CD14-positive monocyte (primary cell): ENCODE data around the gene FBP2. TPM values are rescaled to one million over a fixed set of nuclear protein-coding genes. Genes with fewer than 3 reads are reported as not detected.

Experiments used
- DNase-seq, 3 donors: peaks; one replicate each; pipeline ENCODE4 v3.0.0-alpha.2; 2011 to 2022
- H2AFZ ChIP-seq: 2 replicates; pipeline ENCODE4 v1.6.0; 2012; ENCODE audit warnings: mild to moderate bottlenecking, low read depth, low read length, inconsistent platforms; ENCODE audit not compliant: insufficient read depth, poor library complexity, severe bottlenecking
- H3K27ac ChIP-seq, 2 donors: 1 replicate in 1 of 2; 2 replicates in 1 of 2; pipeline ENCODE4 v1.5.1; 2012 to 2013; ENCODE audit warnings: low read length in 2 of 2, control low read depth in 1 of 2, inconsistent platforms in 1 of 2, low read depth in 1 of 2, mild to moderate bottlenecking in 1 of 2
- H3K27me3 ChIP-seq, 2 donors: one replicate each; pipeline versions ENCODE4 v1.6.0 to v1.6.1; 2011 to 2013; ENCODE audit warnings: low read length in 2 of 2; ENCODE audit not compliant: control insufficient read depth in 2 of 2, insufficient read depth in 2 of 2
- H3K36me3 ChIP-seq, 2 donors: replicated peaks in 1 of 2; 1 replicate in 1 of 2; 2 replicates in 1 of 2; pipeline versions ENCODE4 v1.5.1 to v1.6.1; 2012 to 2013; ENCODE audit warnings: low read length in 2 of 2, control low read depth in 1 of 2, inconsistent platforms in 1 of 2, mild to moderate bottlenecking in 1 of 2; ENCODE audit not compliant: insufficient read depth in 2 of 2, control insufficient read depth in 1 of 2
- H3K4me1 ChIP-seq, 2 donors: 1 replicate in 1 of 2; 2 replicates in 1 of 2; pipeline versions ENCODE4 v1.5.1 to v1.6.1; 2012 to 2013; ENCODE audit warnings: low read length in 2 of 2, control low read depth in 1 of 2, inconsistent platforms in 1 of 2, mild to moderate bottlenecking in 1 of 2, moderate library complexity in 1 of 2; ENCODE audit not compliant: insufficient read depth in 2 of 2, control insufficient read depth in 1 of 2
- H3K4me2 ChIP-seq: replicated peaks from 2 replicates; pipeline ENCODE3; 2012; ENCODE audit warnings: low read length, moderate library complexity, mild to moderate bottlenecking; ENCODE audit not compliant: poor library complexity, severe bottlenecking; ENCODE audit errors: extremely low read depth
- H3K4me3 ChIP-seq, 3 experiments: fragments of 200-600 bp in 1 of 3; sonication (generic) in 1 of 3; replicated peaks in 1 of 3; 1 replicate in 2 of 3; 2 replicates in 1 of 3; pipeline ENCODE4 v1.5.1; 2011 to 2013; ENCODE audit warnings: low read length in 3 of 3, mild to moderate bottlenecking in 3 of 3, control low read depth in 2 of 3, low read depth in 2 of 3, inconsistent platforms in 1 of 3, moderate library complexity in 1 of 3
- H3K79me2 ChIP-seq: 2 replicates; pipeline ENCODE4 v1.6.0; 2012; ENCODE audit warnings: mild to moderate bottlenecking, control low read depth, inconsistent platforms, low read length, moderate library complexity; ENCODE audit not compliant: insufficient read depth
- H3K9ac ChIP-seq: 2 replicates; pipeline ENCODE4 v1.6.0; 2017; ENCODE audit warnings: low read length, mild to moderate bottlenecking; ENCODE audit not compliant: insufficient read depth, poor library complexity, severe bottlenecking
- H3K9me3 ChIP-seq, 2 donors: replicated peaks in 1 of 2; 1 replicate in 1 of 2; 2 replicates in 1 of 2; pipeline versions ENCODE4 v1.5.1 to v1.6.1; 2012 to 2013; ENCODE audit warnings: low read length in 2 of 2, control low read depth in 1 of 2; ENCODE audit not compliant: control insufficient read depth in 1 of 2, insufficient read depth in 1 of 2
- H4K20me1 ChIP-seq: 2 replicates; pipeline ENCODE4 v1.6.0; 2012; ENCODE audit warnings: mild to moderate bottlenecking, low read length, control low read depth, moderate library complexity; ENCODE audit not compliant: insufficient read depth
- H3K27ac Mint-ChIP-seq, 7 donors: one replicate each; pipeline ENCODE4 v1.8.0; 2020; ENCODE audit warnings: mild to moderate bottlenecking in 7 of 7, mixed read lengths in 7 of 7, moderate library complexity in 6 of 7, inconsistent platforms in 2 of 7
- H3K27me3 Mint-ChIP-seq, 3 donors: one replicate each; pipeline ENCODE4 v1.8.0; 2021 to 2022; ENCODE audit warnings: low read depth in 3 of 3, mild to moderate bottlenecking in 3 of 3, mixed read lengths in 3 of 3, moderate library complexity in 3 of 3, inconsistent platforms in 1 of 3
- H3K36me3 Mint-ChIP-seq, 2 donors: one replicate each; pipeline ENCODE4 v1.8.0; 2020; ENCODE audit warnings: mixed read lengths in 2 of 2, inconsistent platforms in 1 of 2, mild to moderate bottlenecking in 1 of 2
- H3K4me1 Mint-ChIP-seq: one replicate; pipeline ENCODE4 v1.8.0; 2020; ENCODE audit warnings: mild to moderate bottlenecking, mixed read lengths
- H3K4me3 Mint-ChIP-seq, 2 donors: one replicate each; pipeline ENCODE4 v1.8.0; 2020; ENCODE audit warnings: mild to moderate bottlenecking in 2 of 2, mixed read lengths in 2 of 2, moderate library complexity in 1 of 2
- H3K9me3 Mint-ChIP-seq, 7 donors: one replicate each; pipeline ENCODE4 v1.8.0; 2020 to 2022; ENCODE audit warnings: mixed read lengths in 7 of 7, mild to moderate bottlenecking in 6 of 7, moderate library complexity in 6 of 7, inconsistent platforms in 2 of 7
- WGBS: methylation state at CpG from one replicate; pipeline ENCODE4 v1.1.5; 2013; ENCODE audit warnings: missing lambda C conversion rate; ENCODE audit not compliant: insufficient coverage; 5-methylcytosine and 5-hydroxymethylcytosine counted together
- intact Hi-C, 2 donors: fragments of 100-400 bp; cut with micrococcal nuclease; formaldehyde crosslinking; loops; one replicate each; pipeline versions ENCODE4 v1.15.0 to v1.15.1; 2023
- polyA plus RNA-seq, 3 donors: library from polyadenylated mRNA; depleted of rRNA in 1 of 3; unstranded in 2 of 3; stranded (reverse) in 1 of 3; fragments of 300-500 nt in 2 of 3; fragments of >200 nt in 1 of 3; fragmentation: Illumina TruSeq in 2 of 3; gene quantifications; 1 replicate in 2 of 3; 2 replicates in 1 of 3; pipeline ENCODE4 v1.2.3, GENCODE V29; 2012 to 2021
- TF ChIP-seq, protein P1 (sequence below): fragments of 200-600 bp; IDR thresholded peaks from one replicate; pipeline ENCODE4 v1.8.0; 2022; ENCODE audit warnings: antibody characterized with exemption, mild to moderate bottlenecking

Gene FBP2
- polyA plus RNA-seq, 3 donors, result not detected

DNA sequence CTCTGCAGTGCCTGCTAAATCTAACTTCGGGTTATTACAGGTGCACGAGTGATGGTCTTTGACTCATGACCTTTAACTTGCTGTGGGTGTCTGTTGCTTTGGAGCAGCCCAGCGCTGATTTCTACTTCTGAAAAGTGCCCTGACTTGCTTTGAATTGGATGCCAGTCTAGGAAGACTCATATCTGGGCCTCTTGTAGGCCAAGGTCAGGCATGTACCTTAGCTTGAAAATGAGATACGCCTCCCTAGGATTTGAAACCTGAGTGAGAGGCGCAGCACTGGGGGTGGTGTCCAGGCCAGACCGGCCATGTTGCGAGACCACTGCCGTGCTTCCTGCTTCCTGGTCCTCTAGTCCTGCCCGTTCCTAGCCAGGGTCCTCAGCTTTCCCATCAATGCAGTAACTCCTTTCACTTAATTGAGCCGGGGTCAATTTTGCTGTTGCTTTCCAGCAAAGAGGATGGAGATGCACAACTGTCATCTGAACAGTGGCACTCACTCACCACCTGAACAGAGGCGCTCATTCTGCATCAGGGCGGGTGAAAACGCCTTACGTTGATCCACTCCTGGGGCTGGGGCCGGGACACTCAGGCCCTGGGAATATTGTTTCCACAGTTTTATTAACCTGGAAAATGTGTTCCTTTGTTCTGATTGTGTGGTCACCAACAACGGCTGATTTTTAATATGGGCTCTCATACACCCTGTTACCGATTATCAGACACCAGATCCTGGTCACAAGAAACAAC is 24.5 kb downstream of the FBP2 start:
- H3K27me3 ChIP-seq, result peaks cover 2 to 5% of the 10 kb centered on the region in 2 donors
- 93% methylated on average over 9 of the region's 17 CpGs for WGBS
- TF ChIP-seq, protein P1, sequence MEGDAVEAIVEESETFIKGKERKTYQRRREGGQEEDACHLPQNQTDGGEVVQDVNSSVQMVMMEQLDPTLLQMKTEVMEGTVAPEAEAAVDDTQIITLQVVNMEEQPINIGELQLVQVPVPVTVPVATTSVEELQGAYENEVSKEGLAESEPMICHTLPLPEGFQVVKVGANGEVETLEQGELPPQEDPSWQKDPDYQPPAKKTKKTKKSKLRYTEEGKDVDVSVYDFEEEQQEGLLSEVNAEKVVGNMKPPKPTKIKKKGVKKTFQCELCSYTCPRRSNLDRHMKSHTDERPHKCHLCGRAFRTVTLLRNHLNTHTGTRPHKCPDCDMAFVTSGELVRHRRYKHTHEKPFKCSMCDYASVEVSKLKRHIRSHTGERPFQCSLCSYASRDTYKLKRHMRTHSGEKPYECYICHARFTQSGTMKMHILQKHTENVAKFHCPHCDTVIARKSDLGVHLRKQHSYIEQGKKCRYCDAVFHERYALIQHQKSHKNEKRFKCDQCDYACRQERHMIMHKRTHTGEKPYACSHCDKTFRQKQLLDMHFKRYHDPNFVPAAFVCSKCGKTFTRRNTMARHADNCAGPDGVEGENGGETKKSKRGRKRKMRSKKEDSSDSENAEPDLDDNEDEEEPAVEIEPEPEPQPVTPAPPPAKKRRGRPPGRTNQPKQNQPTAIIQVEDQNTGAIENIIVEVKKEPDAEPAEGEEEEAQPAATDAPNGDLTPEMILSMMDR, result no peak
- H4K20me1 ChIP-seq, result no peaks in the 10 kb centered on the region
- H3K27ac ChIP-seq, result no peak overlapping the region
- H3K4me2 ChIP-seq, result no peak overlapping the region
- H3K9me3 Mint-ChIP-seq, result peaks cover 0 to 3% (median 0%) of the 10 kb centered on the region in 7 donors
- no peaks in the 10 kb centered on the region for H3K4me1 Mint-ChIP-seq
- no peak overlapping the region for H3K4me3 ChIP-seq
- H3K4me3 Mint-ChIP-seq, result no peak overlapping the region
- no peak for DNase-seq
- no peaks in the 10 kb centered on the region for H3K9me3 ChIP-seq
- peaks cover 15 to 22% (median 16%) of the 10 kb centered on the region in 3 donors for H3K27me3 Mint-ChIP-seq
- no peak overlapping the region for H3K9ac ChIP-seq
- intact Hi-C loops, result no loop called here
- no peaks in the 10 kb centered on the region for H3K36me3 Mint-ChIP-seq
- no peaks in the 10 kb centered on the region for H3K36me3 ChIP-seq
- H3K4me1 ChIP-seq, result no peaks in the 10 kb centered on the region
- no peak overlapping the region for H2AFZ ChIP-seq
- H3K79me2 ChIP-seq, result no peaks in the 10 kb centered on the region
- no peak overlapping the region for H3K27ac Mint-ChIP-seq

DNA sequence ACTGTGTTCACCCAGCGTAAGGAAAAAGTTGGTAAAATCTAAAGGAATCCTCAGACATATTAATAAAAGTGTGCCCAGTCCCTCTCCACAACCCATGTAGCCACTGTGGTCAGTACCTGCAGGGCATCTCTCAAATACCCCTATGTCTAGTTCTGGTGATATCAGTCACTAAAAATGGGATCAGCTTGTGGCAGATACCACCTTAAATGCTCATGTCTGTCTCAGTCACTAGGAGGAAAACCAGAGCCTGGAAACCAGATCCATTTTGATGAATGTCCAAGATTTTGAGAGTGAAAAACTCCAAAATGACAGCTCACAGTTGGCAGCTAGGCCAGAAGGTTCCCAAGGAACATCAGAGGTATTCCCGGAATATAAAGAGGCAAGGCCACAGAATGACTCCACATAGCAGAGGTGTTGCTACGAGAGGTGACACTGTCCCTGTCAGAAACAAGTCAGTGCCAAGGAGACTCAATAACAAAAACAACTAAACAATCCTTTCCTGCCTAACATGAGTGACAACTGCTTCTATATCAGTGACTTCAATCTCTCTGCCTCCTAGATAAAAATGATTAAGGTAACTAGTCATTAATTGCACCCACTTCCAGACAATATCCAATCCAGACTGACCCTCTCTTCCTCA is 25.3 kb downstream of the FBP2 start:
- no peak for DNase-seq
- no peaks in the 10 kb centered on the region for H3K79me2 ChIP-seq
- H3K27me3 ChIP-seq, result peaks cover 0 to 2% of the 10 kb centered on the region in 2 donors
- H4K20me1 ChIP-seq, result no peaks in the 10 kb centered on the region
- Mint-ChIP-seq H3K27me3 (peaks cover 11 to 15% (median 14%) of the 10 kb centered on the region in 3 donors), H3K4me3 (no peak overlapping the region), H3K4me1 (peaks cover 1% of the 10 kb centered on the region), H3K9me3 (peaks cover 0 to 3% (median 0%) of the 10 kb centered on the region in 7 donors), H3K36me3 (no peaks in the 10 kb centered on the region), H3K27ac (no peak overlapping the region)
- WGBS, result 50% methylated on average over 2 of the region's 3 CpGs
- intact Hi-C loops, result no loop called here
- H3K4me3 ChIP-seq, result no peak overlapping the region
- no peak overlapping the region for H3K27ac ChIP-seq
- H3K9ac ChIP-seq, result no peak overlapping the region
- no peak overlapping the region for H2AFZ ChIP-seq
- H3K4me1 ChIP-seq, result no peaks in the 10 kb centered on the region
- no peak overlapping the region for H3K4me2 ChIP-seq
- TF ChIP-seq, protein P1, result no peak
- no peaks in the 10 kb centered on the region for H3K9me3 ChIP-seq
- no peaks in the 10 kb centered on the region for H3K36me3 ChIP-seq
